Activated CD4-positive, alpha-beta memory T cell treated with anti-CD3 and anti-CD28 coated beads for 36 hours (primary cell): ENCODE results near the gene SMO. TPM values are rescaled to one million over a fixed set of nuclear protein-coding genes. Genes with fewer than 3 reads are reported as not detected.
"Not testable (repeated sequence)": the region's sequence is repeated elsewhere in the genome, so short reads cannot be mapped to it uniquely, and the experiment has no call there.

ENCODE experiments used
- CTCF ChIA-PET: fragments of 350-600 bp; sonication (Branson Sonifier 250); formaldehyde crosslinking; loops from one replicate; lab custom pipeline; 2021; ENCODE audit warnings: antibody characterized with exemption, inconsistent platforms; lab: Charles Lee
- POLR2A ChIA-PET: fragments of 350-600 bp; sonication (Branson Sonifier 250); formaldehyde crosslinking; loops from one replicate; lab custom pipeline; 2021; ENCODE audit warnings: antibody characterized with exemption; lab: Charles Lee
- DNase-seq: peaks from one replicate; pipeline ENCODE4 v3.0.0-alpha.2; 2020
- H3K27ac Mint-ChIP-seq: one replicate; pipeline ENCODE4 v1.8.0; 2021; ENCODE audit warnings: mixed read lengths
- H3K27me3 Mint-ChIP-seq: one replicate; pipeline ENCODE4 v1.8.0; 2021; ENCODE audit warnings: mixed read lengths
- H3K36me3 Mint-ChIP-seq: one replicate; pipeline ENCODE4 v1.8.0; 2021; ENCODE audit warnings: mixed read lengths
- H3K4me1 Mint-ChIP-seq: one replicate; pipeline ENCODE4 v1.8.0; 2021; ENCODE audit warnings: low read depth, mixed read lengths
- H3K4me3 Mint-ChIP-seq: one replicate; pipeline ENCODE4 v1.8.0; 2021; ENCODE audit warnings: mild to moderate bottlenecking, mixed read lengths
- H3K9me3 Mint-ChIP-seq: one replicate; pipeline ENCODE4 v1.8.0; 2021; ENCODE audit warnings: mixed read lengths
- intact Hi-C: fragments of 100-400 bp; cut with micrococcal nuclease; formaldehyde crosslinking; loops from one replicate; pipeline ENCODE4 v1.15.1; 2023
- total RNA-seq, 2 experiments: library from RNA; stranded (reverse); gene quantifications; one replicate each; pipeline ENCODE4 v1.2.3, GENCODE V29; 2021

SMO gene
- total RNA-seq, 2 experiments from 2014 or later = 0.12 to 0.21 TPM

GRCh38 chr7:129213828-129214227 is 25.4 kb downstream of the SMO start:
- CTCF ChIA-PET = interaction anchor here (0.9 to 3.0 kb wide), 5 partner anchors 8 to 85 kb away, joined by 4 to 15 read pairs (median 4); no protein-coding TSS in a partner anchor
- POLR2A ChIA-PET = no interaction called here
- Mint-ChIP-seq H3K9me3 (no peaks in the 10 kb centered on the region), H3K36me3 (no peaks in the 10 kb centered on the region), H3K4me1 (no peaks in the 10 kb centered on the region), H3K27me3 (peaks cover 8% of the 10 kb centered on the region), H3K4me3 (no peak overlapping the region), H3K27ac (no peak overlapping the region)
- intact Hi-C loops = loop anchor here (5.0 kb wide), 2 partner anchors 122 to 312 kb away; no protein-coding TSS in a partner anchor
- peak; percentile 35 for DNase-seq

GRCh38 chr7:129215691-129216090 is 27.3 kb downstream of the SMO start:
- CTCF ChIA-PET = interaction anchor here (0.7 to 2.5 kb wide), 2 partner anchors 56 to 216 kb away, joined by 4 to 10 read pairs; no protein-coding TSS in a partner anchor
- H3K27me3 Mint-ChIP-seq, DNase-seq, H3K4me1 Mint-ChIP-seq, H3K27ac Mint-ChIP-seq, H3K4me3 Mint-ChIP-seq, POLR2A ChIA-PET, H3K36me3 Mint-ChIP-seq, H3K9me3 Mint-ChIP-seq, intact Hi-C loops: not testable (repeated sequence)

- H3K4me3 Mint-ChIP-seq, intact Hi-C loops, H3K27me3 Mint-ChIP-seq, H3K27ac Mint-ChIP-seq, H3K4me1 Mint-ChIP-seq, POLR2A ChIA-PET, H3K36me3 Mint-ChIP-seq, DNase-seq, H3K9me3 Mint-ChIP-seq: not testable (repeated sequence)
- CTCF ChIA-PET = interaction anchor here (2.5 kb wide), 1 partner anchor 56 kb away, joined by 10 read pairs; no protein-coding TSS in a partner anchor
Observed at GRCh38 chr7:129216101-129216715, 27.8 kb downstream of the SMO start.

GRCh38 chr7:129216821-129217416 is 28.5 kb downstream of the SMO start:
- intact Hi-C loops = not testable (repeated sequence)

GRCh38 chr7:129218514-129219062 is 30.2 kb downstream of the SMO start:
- H3K4me1 Mint-ChIP-seq = peaks cover 9% of the 10 kb centered on the region
- no peak overlapping the region for H3K27ac Mint-ChIP-seq
- peaks cover 3% of the 10 kb centered on the region for H3K27me3 Mint-ChIP-seq
- no peaks in the 10 kb centered on the region for H3K36me3 Mint-ChIP-seq
- POLR2A ChIA-PET = interaction anchor here (0.7 kb wide), 1 partner anchor 54 kb away, joined by 3 read pairs; no protein-coding TSS in a partner anchor
- CTCF ChIA-PET = interaction anchor here (0.6 to 12.2 kb wide), 60 partner anchors 11 to 607 kb away, joined by 3 to 318 read pairs (median 4); partner anchors contain the start of gene STRIP2
- no peak overlapping the region for H3K4me3 Mint-ChIP-seq
- no peaks in the 10 kb centered on the region for H3K9me3 Mint-ChIP-seq
- intact Hi-C loops = loop anchor here (1.0 kb wide), 2 partner anchors 53 to 80 kb away; no protein-coding TSS in a partner anchor
- peak; percentile 85 for DNase-seq

More at GRCh38 chr7:129216821-129217416, 28.5 kb downstream of the SMO start:
- ChIA-PET CTCF (interaction anchor here (1.4 to 12.2 kb wide), 15 partner anchors 9 to 427 kb away, joined by 3 to 318 read pairs (median 24); no protein-coding TSS in a partner anchor), POLR2A (interaction anchor here (0.6 kb wide), 1 partner anchor 563 kb away, joined by 5 read pairs; no protein-coding TSS in a partner anchor)
- H3K4me3 Mint-ChIP-seq, H3K4me1 Mint-ChIP-seq, H3K27me3 Mint-ChIP-seq, H3K9me3 Mint-ChIP-seq, H3K27ac Mint-ChIP-seq, DNase-seq, H3K36me3 Mint-ChIP-seq: not testable (repeated sequence)

GRCh38 chr7:129219166-129219565 is 30.7 kb downstream of the SMO start:
- CTCF ChIA-PET = interaction anchor here (0.6 to 12.2 kb wide), 47 partner anchors 11 to 606 kb away, joined by 3 to 318 read pairs (median 5); partner anchors contain the start of gene STRIP2
- POLR2A ChIA-PET, DNase-seq, H3K27ac Mint-ChIP-seq, H3K9me3 Mint-ChIP-seq, H3K36me3 Mint-ChIP-seq, H3K27me3 Mint-ChIP-seq, H3K4me3 Mint-ChIP-seq, intact Hi-C loops: not testable (repeated sequence)
- peaks cover 11% of the 10 kb centered on the region for H3K4me1 Mint-ChIP-seq

- no peaks in the 10 kb centered on the region for H3K36me3 Mint-ChIP-seq
- no peaks in the 10 kb centered on the region for H3K9me3 Mint-ChIP-seq
Observed at GRCh38 chr7:129222064-129222463, 33.6 kb downstream of the SMO start.

GRCh38 chr7:129224251-129225205 is 36.1 kb downstream of the SMO start, which contains the start of gene AHCYL2:
AHCYL2 (plus strand) TSS chr7:129225030.
- ChIA-PET POLR2A (interaction anchor here (1.0 to 1.5 kb wide), 2 partner anchors 170 to 361 kb away, joined by 3 read pairs; partner anchors contain the start of gene TNPO3), CTCF (interaction anchor here (1.0 to 12.2 kb wide), 5 partner anchors 14 to 133 kb away, joined by 3 to 318 read pairs (median 4); no protein-coding TSS in a partner anchor)
- peak within 1 kb of the TSS; percentile 87 for H3K4me3 Mint-ChIP-seq
- DNase-seq = peak; percentile 99
- no peaks in the 10 kb centered on the region for H3K27me3 Mint-ChIP-seq
- peaks cover 27% of the 10 kb centered on the region for H3K4me1 Mint-ChIP-seq
- H3K9me3 Mint-ChIP-seq = no peaks in the 10 kb centered on the region
- H3K27ac Mint-ChIP-seq = peak within 1 kb of the TSS; percentile 91
- no peaks in the 10 kb centered on the region for H3K36me3 Mint-ChIP-seq
- intact Hi-C loops = loop anchor here (1.0 to 10.0 kb wide), 7 partner anchors 35 to 601 kb away; partner anchors contain the start of gene NRF1

More at GRCh38 chr7:129222064-129222463, 33.6 kb downstream of the SMO start:
- Mint-ChIP-seq H3K4me1 (peaks cover 26% of the 10 kb centered on the region), H3K27me3 (peaks cover 3% of the 10 kb centered on the region), H3K4me3 (peak overlapping the region; percentile 12), H3K27ac (peak overlapping the region; percentile 52)
- intact Hi-C loops = loop anchor here (5.0 to 10.0 kb wide), 2 partner anchors 253 to 390 kb away; partner anchors contain the start of gene NRF1
- CTCF ChIA-PET = interaction anchor here (1.1 to 12.2 kb wide), 8 partner anchors 9 to 603 kb away, joined by 4 to 318 read pairs (median 6); no protein-coding TSS in a partner anchor
- DNase-seq = no peak
- POLR2A ChIA-PET = no interaction called here

GRCh38 chr7:129225206-129225930 is 36.9 kb downstream of the SMO start:
- CTCF ChIA-PET = interaction anchor here (1.0 to 12.2 kb wide), 5 partner anchors 14 to 73 kb away, joined by 4 to 318 read pairs (median 5); no protein-coding TSS in a partner anchor
- peak overlapping the region; percentile 45 for H3K27ac Mint-ChIP-seq
- H3K36me3 Mint-ChIP-seq = no peaks in the 10 kb centered on the region
- H3K4me1 Mint-ChIP-seq = peaks cover 27% of the 10 kb centered on the region
- peak overlapping the region; percentile 87 for H3K4me3 Mint-ChIP-seq
- DNase-seq = peak; percentile 72
- H3K9me3 Mint-ChIP-seq = no peaks in the 10 kb centered on the region
- no peaks in the 10 kb centered on the region for H3K27me3 Mint-ChIP-seq
- intact Hi-C loops = loop anchor here (1.0 to 10.0 kb wide), 2 partner anchors 34 to 249 kb away; no protein-coding TSS in a partner anchor
- POLR2A ChIA-PET = interaction anchor here (1.0 to 1.5 kb wide), 2 partner anchors 171 to 362 kb away, joined by 3 read pairs; partner anchors contain the start of gene TNPO3
